B cell (primary cell): ENCODE measurements around the gene SCRN1. TPM values are rescaled to one million over a fixed set of nuclear protein-coding genes. Genes with fewer than 3 reads are reported as not detected.

Experiments
- ATAC-seq: fragments of 200-7000 bp; cut with Tn5 transposase; one replicate; pipeline ENCODE4 v1.10.0; 2021; ENCODE audit warnings: low read depth, mild to moderate bottlenecking, moderate number of reproducible peaks, moderate library complexity
- CTCF ChIA-PET: fragments of 350-600 bp; sonication (Branson Sonifier 250); formaldehyde crosslinking; loops from one replicate; lab custom pipeline; 2021; ENCODE audit warnings: antibody characterized with exemption, inconsistent platforms; lab: Charles Lee
- POLR2A ChIA-PET: fragments of 350-600 bp; sonication (Branson Sonifier 250); formaldehyde crosslinking; loops from one replicate; lab custom pipeline; 2021; ENCODE audit warnings: antibody characterized with exemption; lab: Charles Lee
- DNase-seq: peaks from one replicate; pipeline ENCODE4 v3.0.0; 2013
- H2AFZ ChIP-seq: 2 replicates; pipeline ENCODE4 v1.6.1; 2012; ENCODE audit warnings: mild to moderate bottlenecking, low read depth, low read length; ENCODE audit not compliant: insufficient read depth, poor library complexity, severe bottlenecking
- H3K27ac ChIP-seq, 2 donors: 1 replicate in 1 of 2; 2 replicates in 1 of 2; pipeline ENCODE4 v1.5.1; 2012 to 2013; ENCODE audit warnings: low read length in 2 of 2, mild to moderate bottlenecking in 2 of 2, moderate library complexity in 1 of 2
- H3K27me3 ChIP-seq, 4 experiments: fragments of 200-600 bp in 1 of 4; sonication (generic) in 1 of 4; replicated peaks in 1 of 4; 1 replicate in 2 of 4; 2 replicates in 2 of 4; pipeline versions ENCODE4 v1.6.1 to v1.7.0; 2013 to 2016; ENCODE audit warnings: low read length in 3 of 4, mild to moderate bottlenecking in 2 of 4, mixed read lengths in 1 of 4, moderate library complexity in 1 of 4; ENCODE audit not compliant: insufficient read depth in 4 of 4, control insufficient read depth in 3 of 4; ENCODE audit errors: control extremely low read depth in 1 of 4
- H3K36me3 ChIP-seq, 2 experiments: replicated peaks in 1 of 2; 1 replicate in 1 of 2; 2 replicates in 1 of 2; pipeline versions ENCODE4 v1.6.1 to v1.7.1; 2013; ENCODE audit warnings: low read length in 1 of 2; ENCODE audit not compliant: insufficient read depth in 2 of 2, control insufficient read depth in 1 of 2; ENCODE audit errors: control extremely low read depth in 1 of 2, extremely low read depth in 1 of 2
- H3K4me1 ChIP-seq, 2 donors: fragments of 200-600 bp in 1 of 2; sonication (generic) in 1 of 2; 1 replicate in 1 of 2; 2 replicates in 1 of 2; pipeline versions ENCODE4 v1.5.1 to v1.6.1; 2013 to 2017; ENCODE audit warnings: low read length in 2 of 2; ENCODE audit not compliant: control insufficient read depth in 2 of 2, insufficient read depth in 2 of 2
- H3K4me2 ChIP-seq: replicated peaks from 2 replicates; pipeline ENCODE3; 2012; ENCODE audit warnings: mild to moderate bottlenecking, low read depth, low read length; ENCODE audit not compliant: poor library complexity, severe bottlenecking
- H3K4me3 ChIP-seq, 5 experiments: fragments of 200-600 bp in 1 of 5; sonication (generic) in 1 of 5; 1 replicate in 3 of 5; 2 replicates in 2 of 5; pipeline versions ENCODE4 v1.5.1 to v1.7.0; 2011 to 2016; ENCODE audit warnings: low read length in 4 of 5, mild to moderate bottlenecking in 4 of 5, low read depth in 2 of 5, control low read depth in 1 of 5, moderate library complexity in 1 of 5; ENCODE audit not compliant: insufficient read depth in 1 of 5; ENCODE audit errors: control extremely low read depth in 1 of 5, extremely low read depth in 1 of 5
- H3K79me2 ChIP-seq: fragments of 200-600 bp; sonication (generic); one replicate; pipeline ENCODE4 v1.6.0; 2016; ENCODE audit warnings: low read length; ENCODE audit not compliant: control insufficient read depth, insufficient read depth
- H3K9ac ChIP-seq: fragments of 200-600 bp; sonication (generic); 2 replicates; pipeline ENCODE4 v1.6.1; 2017; ENCODE audit warnings: mild to moderate bottlenecking, low read length, moderate library complexity
- H3K9me3 ChIP-seq, 3 donors: one replicate each; pipeline versions ENCODE4 v1.6.1 to v1.7.1; 2013; ENCODE audit warnings: low read length in 2 of 3; ENCODE audit not compliant: control insufficient read depth in 2 of 3, insufficient read depth in 1 of 3; ENCODE audit errors: control extremely low read depth in 1 of 3
- H4K20me1 ChIP-seq: 2 replicates; pipeline ENCODE4 v1.6.0; 2012; ENCODE audit warnings: mild to moderate bottlenecking, low read length; ENCODE audit not compliant: insufficient read depth, control insufficient read depth, poor library complexity, severe bottlenecking
- H3K27ac Mint-ChIP-seq: one replicate; pipeline ENCODE4 v1.8.0; 2021; ENCODE audit warnings: mixed read lengths
- H3K27me3 Mint-ChIP-seq: one replicate; pipeline ENCODE4 v1.8.0; 2021; ENCODE audit warnings: mixed read lengths
- H3K4me1 Mint-ChIP-seq: one replicate; pipeline ENCODE4 v1.8.0; 2021; ENCODE audit warnings: mixed read lengths
- H3K4me3 Mint-ChIP-seq: one replicate; pipeline ENCODE4 v1.8.0; 2021; ENCODE audit warnings: mixed read lengths
- H3K9me3 Mint-ChIP-seq: one replicate; pipeline ENCODE4 v1.8.0; 2022; ENCODE audit warnings: mixed read lengths; ENCODE audit not compliant: insufficient read depth
- EZH2 ChIP-seq: IDR thresholded peaks from 2 replicates; pipeline ENCODE4 v1.6.1; 2012; ENCODE audit warnings: borderline replicate concordance, low read depth, mild to moderate bottlenecking, moderate library complexity, low read length; ENCODE audit not compliant: insufficient read depth, poor library complexity, severe bottlenecking
- WGBS: methylation state at CpG from one replicate; pipeline ENCODE4 v1.1.5; 2013; ENCODE audit warnings: missing lambda C conversion rate; ENCODE audit not compliant: insufficient coverage; 5-methylcytosine and 5-hydroxymethylcytosine counted together
- intact Hi-C: fragments of 100-400 bp; cut with micrococcal nuclease; formaldehyde crosslinking; loops from one replicate; pipeline ENCODE4 v1.10.0; 2022
- polyA plus RNA-seq: library from polyadenylated mRNA; depleted of rRNA; stranded (reverse); fragments of >200 nt; gene quantifications from 2 replicates; pipeline ENCODE4 v1.2.3, GENCODE V29; 2012
- total RNA-seq, 2 donors: library from RNA; stranded (reverse); fragments of 120-200 nt in 1 of 2; gene quantifications; 1 replicate in 1 of 2; 2 replicates in 1 of 2; pipeline versions ENCODE4 v1.2.3 to v1.2.4, GENCODE V29; 2013 to 2022
- TF ChIP-seq, protein P1 (sequence below): fragments of 200-600 bp; IDR thresholded peaks from one replicate; pipeline ENCODE4 v1.8.0; 2022; ENCODE audit warnings: antibody characterized with exemption, mild to moderate bottlenecking

Gene SCRN1
- total and polyA plus RNA-seq, 2 donors (not counting 1 experiment from before 2014, with no cell fraction given): 16.6 to 66.6 TPM

DNA sequence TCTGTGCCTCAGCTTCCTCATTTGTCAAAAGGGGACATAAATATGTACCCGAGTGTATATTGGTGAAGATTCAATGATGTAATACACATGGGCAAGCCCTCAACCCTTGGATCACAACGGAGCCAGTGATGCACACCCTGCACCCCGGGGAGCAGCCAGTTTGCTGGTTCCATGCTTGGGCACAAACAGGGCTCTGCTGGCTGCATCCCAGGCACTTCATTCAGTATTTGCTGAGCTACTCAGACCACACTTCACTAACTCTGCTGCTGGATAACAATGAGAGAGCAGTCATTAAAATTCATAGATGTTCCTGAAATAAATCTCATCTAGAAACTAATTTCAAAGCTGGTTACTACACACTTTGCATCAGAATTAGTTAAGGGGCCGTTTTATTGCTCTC, 72.0 kb downstream of the SCRN1 start:
- H3K27me3 ChIP-seq: no peaks in the 10 kb centered on the region
- H3K27ac ChIP-seq: no peak overlapping the region
- H3K4me1 Mint-ChIP-seq: no peaks in the 10 kb centered on the region
- H3K9ac ChIP-seq: no peak overlapping the region
- ATAC-seq (no peak), DNase-seq (no peak)
- H2AFZ ChIP-seq: no peak overlapping the region
- no peak overlapping the region for H3K4me2 ChIP-seq
- intact Hi-C loops: no loop called here
- H3K4me1 ChIP-seq: no peaks in the 10 kb centered on the region
- CTCF ChIA-PET: interaction anchor here (1.2 kb wide), 1 partner anchor 153 kb away, joined by 3 read pairs; no protein-coding TSS in a partner anchor
- H3K9me3 Mint-ChIP-seq: no peaks in the 10 kb centered on the region
- no peak overlapping the region for H3K4me3 ChIP-seq
- peaks cover 0 to 17% of the 10 kb centered on the region in 2 experiments for H3K36me3 ChIP-seq
- H3K4me3 Mint-ChIP-seq: no peak overlapping the region
- no peaks in the 10 kb centered on the region for H3K27me3 Mint-ChIP-seq
- H3K27ac Mint-ChIP-seq: no peak overlapping the region
- no peaks in the 10 kb centered on the region for H3K9me3 ChIP-seq
- 84% methylated on average over 2 of the region's 4 CpGs for WGBS
- POLR2A ChIA-PET: no interaction called here
- TF ChIP-seq, protein P1, sequence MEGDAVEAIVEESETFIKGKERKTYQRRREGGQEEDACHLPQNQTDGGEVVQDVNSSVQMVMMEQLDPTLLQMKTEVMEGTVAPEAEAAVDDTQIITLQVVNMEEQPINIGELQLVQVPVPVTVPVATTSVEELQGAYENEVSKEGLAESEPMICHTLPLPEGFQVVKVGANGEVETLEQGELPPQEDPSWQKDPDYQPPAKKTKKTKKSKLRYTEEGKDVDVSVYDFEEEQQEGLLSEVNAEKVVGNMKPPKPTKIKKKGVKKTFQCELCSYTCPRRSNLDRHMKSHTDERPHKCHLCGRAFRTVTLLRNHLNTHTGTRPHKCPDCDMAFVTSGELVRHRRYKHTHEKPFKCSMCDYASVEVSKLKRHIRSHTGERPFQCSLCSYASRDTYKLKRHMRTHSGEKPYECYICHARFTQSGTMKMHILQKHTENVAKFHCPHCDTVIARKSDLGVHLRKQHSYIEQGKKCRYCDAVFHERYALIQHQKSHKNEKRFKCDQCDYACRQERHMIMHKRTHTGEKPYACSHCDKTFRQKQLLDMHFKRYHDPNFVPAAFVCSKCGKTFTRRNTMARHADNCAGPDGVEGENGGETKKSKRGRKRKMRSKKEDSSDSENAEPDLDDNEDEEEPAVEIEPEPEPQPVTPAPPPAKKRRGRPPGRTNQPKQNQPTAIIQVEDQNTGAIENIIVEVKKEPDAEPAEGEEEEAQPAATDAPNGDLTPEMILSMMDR: no peak
- no peak for TF ChIP-seq EZH2
- peaks cover 3% of the 10 kb centered on the region for H4K20me1 ChIP-seq
- no peaks in the 10 kb centered on the region for H3K79me2 ChIP-seq

DNA sequence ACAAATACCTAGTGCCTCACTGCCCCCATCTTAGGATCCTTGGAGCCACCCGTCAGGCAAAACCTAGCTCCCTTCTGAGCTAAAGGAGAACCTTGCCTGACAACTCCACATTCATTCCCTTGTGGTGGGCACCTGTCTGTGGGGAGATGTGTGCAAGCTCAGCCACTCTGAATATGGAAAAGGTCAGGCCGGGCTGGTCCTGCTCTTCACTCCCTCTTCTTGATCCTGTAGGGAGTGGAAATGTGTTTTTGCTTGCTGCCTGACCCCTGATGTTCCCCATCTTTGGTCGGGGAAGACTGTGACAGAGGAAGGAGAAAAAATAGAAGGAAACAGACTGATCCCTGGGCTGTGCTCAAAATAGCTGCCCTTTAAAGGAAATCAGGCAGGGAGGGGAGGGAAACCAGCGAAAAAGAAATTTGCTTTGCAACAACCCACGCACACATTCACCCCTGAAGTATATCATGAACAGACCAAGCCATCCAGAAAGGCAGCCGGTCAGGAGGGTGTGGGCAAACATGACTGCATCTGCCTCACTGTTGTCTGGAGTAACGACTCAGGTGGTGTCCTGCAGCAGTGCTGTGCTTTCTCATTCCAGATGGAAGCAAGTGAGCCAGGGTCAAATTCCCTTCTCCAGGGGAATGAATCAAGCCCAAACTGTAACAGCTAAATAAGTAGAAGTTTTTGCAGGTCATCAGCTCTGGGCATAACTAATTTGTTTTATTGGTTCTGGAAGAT, 74.0 kb downstream of the SCRN1 start:
- intact Hi-C loops: no loop called here
- ChIA-PET CTCF (no interaction called here), POLR2A (no interaction called here)
- no peak overlapping the region for H3K9ac ChIP-seq
- TF ChIP-seq EZH2: no peak
- TF ChIP-seq, protein P1: no peak
- H3K27ac Mint-ChIP-seq: no peak overlapping the region
- no peaks in the 10 kb centered on the region for H3K79me2 ChIP-seq
- H4K20me1 ChIP-seq: no peaks in the 10 kb centered on the region
- 43% methylated on average over 2 of the region's 7 CpGs for WGBS
- H2AFZ ChIP-seq: no peak overlapping the region
- no peaks in the 10 kb centered on the region for H3K27me3 Mint-ChIP-seq
- peaks cover 0 to 9% of the 10 kb centered on the region in 2 experiments for H3K36me3 ChIP-seq
- no peaks in the 10 kb centered on the region for H3K27me3 ChIP-seq
- H3K4me3 ChIP-seq: no peak overlapping the region
- H3K9me3 ChIP-seq: no peaks in the 10 kb centered on the region
- no peak for ATAC-seq
- no peaks in the 10 kb centered on the region for H3K4me1 ChIP-seq
- DNase-seq: no peak
- H3K4me2 ChIP-seq: no peak overlapping the region
- no peak overlapping the region for H3K27ac ChIP-seq
- H3K4me3 Mint-ChIP-seq: no peak overlapping the region
- no peaks in the 10 kb centered on the region for H3K9me3 Mint-ChIP-seq
- H3K4me1 Mint-ChIP-seq: no peaks in the 10 kb centered on the region
